H1 (cell line): ENCODE data around the gene SRSF12. TPM values are rescaled to one million over a fixed set of nuclear protein-coding genes. Genes with fewer than 3 reads are reported as not detected.

Experiments used
- CTCF ChIA-PET: fragments of 300-600 bp; sonication (Branson Sonifier 250); formaldehyde crosslinking; loops from one replicate; lab custom pipeline; 2021; ENCODE audit not compliant: partially characterized antibody; lab: Charles Lee
- POLR2A ChIA-PET: fragments of 300-600 bp; sonication (Branson Sonifier 250); formaldehyde crosslinking; loops from one replicate; lab custom pipeline; 2021; ENCODE audit warnings: inconsistent platforms; ENCODE audit not compliant: partially characterized antibody; lab: Charles Lee
- DNase-seq, 2 experiments: peaks; one replicate each; pipeline versions ENCODE4 v3.0.0 to v3.0.0-alpha.2; 2010 to 2022; ENCODE audit warnings: low spot score in 2 of 2, low read depth in 1 of 2, mixed read lengths in 1 of 2
- FAIRE-seq: peaks from 2 replicates; lab custom pipeline; 2011; peaks lifted over from hg19 to GRCh38; lab: Jason Lieb, UNC
- H2AFZ ChIP-seq: 2 replicates; pipeline ENCODE4 v1.8.1; 2012; ENCODE audit warnings: low read length, inconsistent platforms
- H2AK5ac ChIP-seq: 2 replicates; pipeline ENCODE4 v1.6.1; 2013; ENCODE audit warnings: low read depth, low read length
- H2BK120ac ChIP-seq: replicated peaks from 2 replicates; pipeline ENCODE3; 2013; ENCODE audit warnings: low read depth, low read length, inconsistent platforms
- H2BK12ac ChIP-seq: 2 replicates; pipeline ENCODE4 v1.6.1; 2013; ENCODE audit warnings: low read depth, low read length
- H2BK15ac ChIP-seq: 2 replicates; pipeline ENCODE4 v1.6.1; 2013; ENCODE audit warnings: low read length
- H2BK20ac ChIP-seq: 2 replicates; pipeline ENCODE4 v1.6.1; 2013; ENCODE audit warnings: low read length
- H2BK5ac ChIP-seq: 2 replicates; pipeline ENCODE4 v1.6.1; 2013; ENCODE audit warnings: low read depth, low read length
- H3K14ac ChIP-seq: 2 replicates; pipeline ENCODE4 v1.6.1; 2013; ENCODE audit warnings: inconsistent platforms; ENCODE audit not compliant: insufficient read length
- H3K18ac ChIP-seq: 2 replicates; pipeline ENCODE4 v1.6.1; 2013; ENCODE audit warnings: low read length; ENCODE audit errors: extremely low read depth
- H3K23ac ChIP-seq: 2 replicates; pipeline ENCODE4 v1.6.1; 2013; ENCODE audit warnings: inconsistent platforms; ENCODE audit not compliant: insufficient read length
- H3K23me2 ChIP-seq: 2 replicates; pipeline ENCODE4 v1.6.1; 2013; ENCODE audit warnings: low read depth, low read length
- H3K27ac ChIP-seq: 2 replicates; pipeline ENCODE4 v1.6.1; 2011; ENCODE audit warnings: low read depth, low read length, inconsistent platforms
- H3K27me3 ChIP-seq, 4 experiments: replicated peaks in 1 of 4; 1 replicate in 1 of 4; 2 replicates in 3 of 4; pipeline versions ENCODE4 v1.6.1 to v1.8.1; 2011 to 2013; ENCODE audit warnings: low read length in 3 of 4, mild to moderate bottlenecking in 3 of 4, inconsistent platforms in 2 of 4, mixed read lengths in 2 of 4, moderate library complexity in 1 of 4; ENCODE audit not compliant: control insufficient read depth in 3 of 4, insufficient read depth in 3 of 4; ENCODE audit errors: extremely low read depth in 1 of 4
- H3K36me3 ChIP-seq, 4 experiments: 2 replicates each; pipeline versions ENCODE4 v1.6.1 to v1.8.1; 2011 to 2013; ENCODE audit warnings: mild to moderate bottlenecking in 4 of 4, low read length in 3 of 4, moderate library complexity in 2 of 4, control low read depth in 1 of 4, inconsistent platforms in 1 of 4; ENCODE audit not compliant: insufficient read depth in 4 of 4, control insufficient read depth in 2 of 4
- H3K4ac ChIP-seq: replicated peaks from 2 replicates; pipeline ENCODE3; 2013; ENCODE audit warnings: low read length, low read depth, mixed read lengths, inconsistent platforms; ENCODE audit not compliant: insufficient read length
- H3K4me1 ChIP-seq, 4 experiments: replicated peaks in 1 of 4; 1 replicate in 1 of 4; 2 replicates in 3 of 4; pipeline versions ENCODE4 v1.6.1 to v1.8.1; 2011 to 2013; ENCODE audit warnings: low read length in 3 of 4, inconsistent platforms in 2 of 4, mixed read lengths in 1 of 4; ENCODE audit not compliant: insufficient read depth in 4 of 4, control insufficient read depth in 3 of 4
- H3K4me2 ChIP-seq, 2 experiments: 2 replicates each; pipeline versions ENCODE4 v1.6.1 to v1.8.1; 2011 to 2013; ENCODE audit warnings: low read depth in 2 of 2, low read length in 2 of 2, control low read depth in 1 of 2, inconsistent platforms in 1 of 2, mild to moderate bottlenecking in 1 of 2; ENCODE audit not compliant: insufficient read depth in 1 of 2
- H3K4me3 ChIP-seq, 4 experiments: fragments of 200-600, 300-600 bp in 1 of 4; sonication (generic), shearing (Covaris generic), sonication (Bioruptor Twin) in 1 of 4; 2 replicates each; pipeline versions ENCODE4 v1.5.1 to v1.8.1; 2011 to 2016; ENCODE audit warnings: low read length in 4 of 4, low read depth in 3 of 4, control low read depth in 2 of 4, inconsistent platforms in 2 of 4, mild to moderate bottlenecking in 2 of 4, mixed read lengths in 1 of 4, moderate library complexity in 1 of 4; ENCODE audit not compliant: insufficient read depth in 2 of 4; ENCODE audit errors: extremely low read depth in 1 of 4
- H3K56ac ChIP-seq: replicated peaks from 2 replicates; pipeline ENCODE3; 2013; ENCODE audit warnings: low read depth, mild to moderate bottlenecking, mixed read lengths, low read length, inconsistent platforms; ENCODE audit not compliant: insufficient read length
- H3K79me1 ChIP-seq: 2 replicates; pipeline ENCODE4 v1.6.1; 2013; ENCODE audit warnings: low read depth, low read length, control low read depth
- H3K79me2 ChIP-seq, 2 experiments: 2 replicates each; pipeline versions ENCODE4 v1.6.1 to v1.8.1; 2012 to 2013; ENCODE audit warnings: low read length in 2 of 2, mild to moderate bottlenecking in 2 of 2, inconsistent platforms in 1 of 2; ENCODE audit not compliant: insufficient read depth in 2 of 2, control insufficient read depth in 1 of 2
- H3K9ac ChIP-seq, 4 experiments: replicated peaks in 1 of 4; 1 replicate in 1 of 4; 2 replicates in 3 of 4; pipeline versions ENCODE4 v1.6.1 to v1.8.1; 2011 to 2013; ENCODE audit warnings: low read depth in 3 of 4, low read length in 3 of 4, control low read depth in 2 of 4, mild to moderate bottlenecking in 2 of 4, moderate library complexity in 2 of 4, inconsistent platforms in 1 of 4; ENCODE audit errors: extremely low read depth in 1 of 4
- H3K9me3 ChIP-seq, 2 experiments: 2 replicates each; pipeline versions ENCODE4 v1.6.1 to v1.8.1; 2012 to 2013; ENCODE audit warnings: mild to moderate bottlenecking in 2 of 2, moderate library complexity in 2 of 2, control low read depth in 1 of 2, inconsistent platforms in 1 of 2, low read depth in 1 of 2, low read length in 1 of 2, mixed read lengths in 1 of 2; ENCODE audit not compliant: insufficient read depth in 2 of 2
- H4K20me1 ChIP-seq, 2 experiments: replicated peaks in 1 of 2; 2 replicates each; pipeline versions ENCODE3 to v1.8.1; 2011 to 2013; ENCODE audit warnings: inconsistent platforms in 2 of 2, low read length in 2 of 2, mild to moderate bottlenecking in 1 of 2; ENCODE audit not compliant: insufficient read depth in 2 of 2, control insufficient read depth in 1 of 2
- H4K5ac ChIP-seq: 2 replicates; pipeline ENCODE4 v1.6.1; 2013; ENCODE audit warnings: low read length, low read depth, mixed read lengths, inconsistent platforms; ENCODE audit not compliant: insufficient read length
- H4K8ac ChIP-seq: 2 replicates; pipeline ENCODE4 v1.8.0; 2013; ENCODE audit warnings: mild to moderate bottlenecking, moderate library complexity, low read length, inconsistent platforms; ENCODE audit not compliant: insufficient read depth; ENCODE audit errors: extremely low read depth
- H4K91ac ChIP-seq: replicated peaks from 2 replicates; pipeline ENCODE3; 2013; ENCODE audit warnings: low read length, mixed read lengths, inconsistent platforms; ENCODE audit not compliant: insufficient read length
- ASH2L ChIP-seq: fragments of 200-600, 300-600 bp; sonication (generic); IDR thresholded peaks from one replicate; pipeline ENCODE4 v1.7.1; 2017; ENCODE audit warnings: low read length
- CBX8 ChIP-seq: fragments of 300-800, 300-1000 bp; sonication (generic); IDR thresholded peaks from 2 replicates; pipeline ENCODE4 v1.7.1; 2016; ENCODE audit warnings: low read depth, low read length, borderline replicate concordance
- CEBPB ChIP-seq: IDR thresholded peaks from 2 replicates; pipeline ENCODE4 v1.6.1; 2012; ENCODE audit warnings: low read depth, low read length
- CHD1 ChIP-seq: IDR thresholded peaks from 2 replicates; pipeline ENCODE4 v1.6.1; 2012; ENCODE audit warnings: low read depth, low read length, improper control_type of control experiment
- EGR1 ChIP-seq: IDR thresholded peaks from 2 replicates; pipeline ENCODE4 v1.6.1; 2011; ENCODE audit warnings: low read depth, low read length, borderline replicate concordance
- HDAC2 ChIP-seq, 2 experiments: fragments of 300-600 bp in 1 of 2; sonication (generic) in 1 of 2; IDR thresholded peaks; 2 replicates each; pipeline ENCODE4 v1.6.1; 2011 to 2012; ENCODE audit warnings: low read depth in 2 of 2, low read length in 2 of 2, mild to moderate bottlenecking in 2 of 2, moderate library complexity in 2 of 2, borderline replicate concordance in 1 of 2, inconsistent platforms in 1 of 2
- JUN ChIP-seq: IDR thresholded peaks from 2 replicates; pipeline ENCODE4 v1.6.1; 2011; ENCODE audit warnings: low read depth, mild to moderate bottlenecking, improper control_type of control experiment, low read length
- KDM4A ChIP-seq: IDR thresholded peaks from one replicate; pipeline ENCODE4 v1.7.1; 2012; ENCODE audit warnings: low read depth, mild to moderate bottlenecking, moderate library complexity, low read length, inconsistent platforms; ENCODE audit not compliant: severe bottlenecking
- KDM5A ChIP-seq: fragments of 200-600 bp; IDR thresholded peaks from 2 replicates; pipeline ENCODE4 v1.7.1; 2012; ENCODE audit warnings: mild to moderate bottlenecking, low read length, inconsistent platforms, mixed read lengths
- POU5F1 ChIP-seq: IDR thresholded peaks from 2 replicates; pipeline ENCODE4 v1.6.1; 2011; ENCODE audit warnings: low read depth, mild to moderate bottlenecking, low read length, moderate library complexity
- RBBP5 ChIP-seq: IDR thresholded peaks from 2 replicates; pipeline ENCODE4 v1.7.1; 2012; ENCODE audit warnings: low read depth, mild to moderate bottlenecking, inconsistent platforms, low read length, moderate library complexity, borderline replicate concordance
- RFX5 ChIP-seq: IDR thresholded peaks from 2 replicates; pipeline ENCODE4 v1.6.1; 2011; ENCODE audit warnings: low read depth, low read length, improper control_type of control experiment, borderline replicate concordance
- RXRA ChIP-seq: IDR thresholded peaks from 2 replicates; pipeline ENCODE4 v1.6.1; 2011; ENCODE audit warnings: low read depth, mild to moderate bottlenecking, low read length, moderate library complexity; ENCODE audit not compliant: insufficient read depth
- SIRT6 ChIP-seq: IDR thresholded peaks from one replicate; pipeline ENCODE4 v1.7.1; 2012; ENCODE audit warnings: low read length, inconsistent platforms
- SUZ12 ChIP-seq: fragments of 200-600 bp; sonication (generic); IDR thresholded peaks from 2 replicates; pipeline ENCODE4 v1.6.1; 2012; ENCODE audit warnings: mild to moderate bottlenecking, inconsistent platforms, low read length, moderate library complexity, mixed read lengths
- WGBS, 2 experiments: shearing (Covaris generic) in 1 of 2; methylation state at CpG; one replicate each; pipeline versions ENCODE4 v1.1.6 to v1.1.7; 2013 to 2015; ENCODE audit warnings: low lambda C conversion rate in 2 of 2, mixed read lengths in 2 of 2, inconsistent platforms in 1 of 2, low coverage in 1 of 2, missing lambda C conversion rate in 1 of 2; ENCODE audit not compliant: insufficient replicate concordance in 2 of 2, insufficient coverage in 1 of 2, insufficient read length in 1 of 2; ENCODE audit errors: extremely low coverage in 1 of 2, missing lambda C conversion rate in 1 of 2; 5-methylcytosine and 5-hydroxymethylcytosine counted together
- polyA plus RNA-seq, 7 experiments: library from polyadenylated mRNA; depleted of rRNA in 3 of 7; stranded (reverse) in 5 of 7; unstranded in 2 of 7; fragments of >200 nt in 5 of 7; fragments of 200-250 nt in 2 of 7; gene quantifications; 1 replicate in 5 of 7; 2 replicates in 1 of 7; 4 replicates in 1 of 7; pipeline versions ENCODE4 v1.2.1 to v1.2.3, GENCODE V29; 2011 to 2013; ENCODE audit warnings: missing spikeins in 2 of 7, mixed read lengths in 2 of 7
- total RNA-seq: library from RNA; stranded (reverse); fragmentation: NEBNext Ultra II Directional; extraction: Animal tissue kit (Norgen Biotek cat#: 25700); gene quantifications from 2 replicates; pipeline ENCODE4 v1.2.1, GENCODE V29; 2021

Gene SRSF12
- total and polyA plus RNA-seq, 2 of the 8 experiments (the other 6 are each of a cell fraction or from before 2014, with no cell fraction given) = 2.6 to 4.2 TPM

DNA sequence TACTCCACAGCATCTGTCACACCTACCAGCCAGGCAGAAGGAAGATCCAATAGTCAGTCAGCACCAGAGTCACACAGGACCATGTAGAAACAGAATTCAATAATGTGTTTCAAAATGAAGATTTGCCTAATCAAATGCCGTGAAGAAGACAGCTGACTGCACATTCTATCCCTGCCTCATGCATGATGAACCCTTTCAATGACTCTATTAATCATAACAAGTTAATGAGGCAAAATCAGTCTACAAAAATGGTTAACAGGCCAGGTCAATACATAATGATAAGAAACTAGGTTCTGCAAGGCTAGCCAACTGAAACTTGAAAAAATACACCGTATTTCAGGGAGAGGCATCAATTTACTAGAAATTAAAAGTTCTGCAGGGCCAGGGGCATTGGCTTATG lies 44.0 kb downstream of the SRSF12 start:
- no peak overlapping the region for H2BK5ac ChIP-seq
- no peak overlapping the region for H4K91ac ChIP-seq
- no peak overlapping the region for H3K18ac ChIP-seq
- H3K56ac ChIP-seq = no peak overlapping the region
- H2BK120ac ChIP-seq = no peak overlapping the region
- H3K23ac ChIP-seq = no peak overlapping the region
- no peaks in the 10 kb centered on the region for H3K27me3 ChIP-seq
- H3K79me1 ChIP-seq = no peaks in the 10 kb centered on the region
- H3K27ac ChIP-seq = no peak overlapping the region
- H3K23me2 ChIP-seq = no peaks in the 10 kb centered on the region
- H2AK5ac ChIP-seq = no peak overlapping the region
- no peaks in the 10 kb centered on the region for H3K9me3 ChIP-seq
- 91% methylated on average over 2 of the region's 2 CpGs; no CpG with 5 or more reads in 1 of the 2 experiments for WGBS, 2 experiments
- H3K4me1 ChIP-seq = no peaks in the 10 kb centered on the region
- H4K20me1 ChIP-seq = no peaks in the 10 kb centered on the region
- no peak overlapping the region for H2AFZ ChIP-seq
- no peaks in the 10 kb centered on the region for H3K79me2 ChIP-seq
- ChIA-PET POLR2A (interaction anchor here (1.7 to 2.7 kb wide), 2 partner anchors 10 to 16 kb away, joined by 3 to 7 read pairs; no protein-coding TSS in a partner anchor), CTCF (interaction anchor here (0.7 to 2.6 kb wide), 7 partner anchors 16 to 861 kb away, joined by 3 to 14 read pairs (median 4); no protein-coding TSS in a partner anchor)
- H4K5ac ChIP-seq = no peak overlapping the region
- no peak overlapping the region for H2BK15ac ChIP-seq
- H3K36me3 ChIP-seq = no peaks in the 10 kb centered on the region
- no peak overlapping the region for H3K4ac ChIP-seq
- no peak for FAIRE-seq
- no peak overlapping the region for H3K14ac ChIP-seq
- no peak for DNase-seq
- H3K4me3 ChIP-seq = no peak overlapping the region
- no peak overlapping the region for H2BK12ac ChIP-seq
- no peak overlapping the region for H2BK20ac ChIP-seq
- no peak overlapping the region for H3K4me2 ChIP-seq
- H3K9ac ChIP-seq = no peak overlapping the region
- no peak overlapping the region for H4K8ac ChIP-seq
- TF ChIP-seq CEBPB (no peak), RXRA (no peak), SIRT6 (no peak), RBBP5 (no peak), RFX5 (no peak), KDM5A (no peak), JUN (no peak), SUZ12 (no peak), HDAC2 (IDR thresholded peaks at IDR 0.05; ENCODE audit: borderline replicate concordance in 1 of 2, low read depth in 2 of 2, low read length in 2 of 2) (no peak), EGR1 (no peak), CHD1 (no peak), ASH2L (no peak), KDM4A (no peak), CBX8 (no peak), POU5F1 (no peak)
